NCI-H1092 (cell line): ENCODE results near the gene ZDHHC7.
"Not testable (repeated sequence)": the region's sequence is repeated elsewhere in the genome, so short reads cannot be mapped to it uniquely, and the experiment has no call there.

Experiments used
- DNase-seq: peaks from one replicate; lab custom pipeline; 2025; lab: John Stamatoyannopoulos, UW

The ZDHHC7 gene

GRCh38 chr16:84938616-84939015 lies 72.7 kb downstream of the ZDHHC7 start:
- DNase-seq: not testable (repeated sequence)

GRCh38 chr16:84937196-84938005 lies 73.9 kb downstream of the ZDHHC7 start:
- DNase-seq: no peak

GRCh38 chr16:84933774-84934631 lies 77.3 kb downstream of the ZDHHC7 start:
- no peak for DNase-seq

GRCh38 chr16:84932681-84933080 lies 78.7 kb downstream of the ZDHHC7 start:
- no peak for DNase-seq

- no peak for DNase-seq
Measured at GRCh38 chr16:84931506-84931905, 79.8 kb downstream of the ZDHHC7 start.

- DNase-seq: no peak
Measured at GRCh38 chr16:84931107-84931494, 80.2 kb downstream of the ZDHHC7 start.

- no peak for DNase-seq
Measured at GRCh38 chr16:84930298-84931106, 80.8 kb downstream of the ZDHHC7 start.

GRCh38 chr16:84929421-84930297 lies 81.7 kb downstream of the ZDHHC7 start:
- DNase-seq: no peak

GRCh38 chr16:84928679-84929420 lies 82.5 kb downstream of the ZDHHC7 start:
- DNase-seq: no peak

GRCh38 chr16:84927621-84928591 lies 83.4 kb downstream of the ZDHHC7 start:
- no peak for DNase-seq

- DNase-seq: no peak
Measured at GRCh38 chr16:84926462-84926861, 84.9 kb downstream of the ZDHHC7 start.

GRCh38 chr16:84925773-84926372 lies 85.5 kb downstream of the ZDHHC7 start:
- no peak for DNase-seq

- DNase-seq: peak; percentile 13
Measured at GRCh38 chr16:84925092-84925772, 86.1 kb downstream of the ZDHHC7 start.

- DNase-seq: no peak
Measured at GRCh38 chr16:84924331-84925091, 86.8 kb downstream of the ZDHHC7 start.
